Hepatocyte (in vitro differentiated cells): ENCODE data around the gene ZNF423. TPM values are rescaled to one million over a fixed set of nuclear protein-coding genes. Genes with fewer than 3 reads are reported as not detected.

Experiments used
- DNase-seq: peaks from one replicate; pipeline ENCODE4 v3.0.0-alpha.2; 2016; ENCODE audit warnings: low spot score
- H2AFZ ChIP-seq: fragments of 200-600 bp; sonication (generic); 2 replicates; pipeline ENCODE4 v1.6.0; 2016; ENCODE audit warnings: antibody characterized with exemption, mild to moderate bottlenecking
- H3K27ac ChIP-seq: fragments of 200-600 bp; sonication (generic); 2 replicates; pipeline ENCODE4 v1.5.1; 2016; ENCODE audit warnings: mild to moderate bottlenecking
- H3K27me3 ChIP-seq: fragments of 200-600 bp; sonication (generic); 2 replicates; pipeline ENCODE4 v1.6.1; 2016
- H3K36me3 ChIP-seq: fragments of 200-600 bp; sonication (generic); replicated peaks from 2 replicates; pipeline ENCODE4 v1.5.1; 2016; ENCODE audit warnings: low read depth; ENCODE audit not compliant: insufficient read depth
- H3K4me1 ChIP-seq: fragments of 200-600 bp; sonication (generic); 2 replicates; pipeline ENCODE4 v1.5.1; 2016; ENCODE audit warnings: mild to moderate bottlenecking, moderate library complexity; ENCODE audit not compliant: insufficient read depth
- H3K4me2 ChIP-seq: fragments of 200-600 bp; sonication (generic); 2 replicates; pipeline ENCODE4 v1.6.0; 2016
- H3K4me3 ChIP-seq: fragments of 200-600 bp; sonication (generic); 2 replicates; pipeline ENCODE4 v1.5.1; 2016; ENCODE audit warnings: mild to moderate bottlenecking
- H3K79me2 ChIP-seq: fragments of 200-600 bp; sonication (generic); 2 replicates; pipeline ENCODE4 v1.6.0; 2017; ENCODE audit warnings: mild to moderate bottlenecking
- H3K9me2 ChIP-seq: fragments of 200-600 bp; sonication (generic); replicated peaks from 2 replicates; pipeline ENCODE4 v1.6.0; 2017; ENCODE audit warnings: mild to moderate bottlenecking; ENCODE audit not compliant: insufficient read depth
- H3K9me3 ChIP-seq: fragments of 200-600 bp; sonication (generic); 2 replicates; pipeline ENCODE4 v1.5.1; 2016; ENCODE audit warnings: low read depth, mild to moderate bottlenecking
- H4K20me1 ChIP-seq: fragments of 200-600 bp; sonication (generic); 2 replicates; pipeline ENCODE4 v1.6.0; 2016; ENCODE audit warnings: mild to moderate bottlenecking; ENCODE audit not compliant: insufficient read depth, poor library complexity, severe bottlenecking
- CTCF ChIP-seq: fragments of 200-600 bp; sonication (generic); IDR thresholded peaks from 2 replicates; pipeline ENCODE4 v1.5.1; 2016; ENCODE audit warnings: antibody characterized with exemption, mild to moderate bottlenecking; ENCODE audit not compliant: poor library complexity
- EZH2 ChIP-seq: fragments of 200-600 bp; sonication (generic); IDR thresholded peaks from 2 replicates; pipeline ENCODE4 v1.6.1; 2016; ENCODE audit warnings: antibody characterized with exemption, mild to moderate bottlenecking, borderline replicate concordance
- EZH2phosphoT487 ChIP-seq: fragments of 200-600 bp; sonication (generic); IDR thresholded peaks from one replicate; pipeline ENCODE4 v1.6.1; 2018; ENCODE audit warnings: antibody characterized with exemption, mild to moderate bottlenecking, low read depth, moderate library complexity; ENCODE audit not compliant: unreplicated experiment, severe bottlenecking
- WGBS: methylation state at CpG from one replicate; pipeline ENCODE4 v1.1.6; 2016; ENCODE audit warnings: low lambda C conversion rate; ENCODE audit errors: missing lambda C conversion rate; 5-methylcytosine and 5-hydroxymethylcytosine counted together
- polyA plus RNA-seq: library from polyadenylated mRNA; unstranded; fragments of >200 nt; fragmentation: Nextera tagmentation; extraction: Ambion mirVana; gene quantifications from 2 replicates; pipeline ENCODE4 v1.2.1, GENCODE V29; 2016
- total RNA-seq: library from RNA; depleted of rRNA; stranded (reverse); fragments of >200 nt; gene quantifications from 2 replicates; pipeline ENCODE4 v1.2.3, GENCODE V29; 2014

ZNF423 gene
- total and polyA plus RNA-seq, 2 experiments from 2014 or later = 9.6 to 11.8 TPM

DNA sequence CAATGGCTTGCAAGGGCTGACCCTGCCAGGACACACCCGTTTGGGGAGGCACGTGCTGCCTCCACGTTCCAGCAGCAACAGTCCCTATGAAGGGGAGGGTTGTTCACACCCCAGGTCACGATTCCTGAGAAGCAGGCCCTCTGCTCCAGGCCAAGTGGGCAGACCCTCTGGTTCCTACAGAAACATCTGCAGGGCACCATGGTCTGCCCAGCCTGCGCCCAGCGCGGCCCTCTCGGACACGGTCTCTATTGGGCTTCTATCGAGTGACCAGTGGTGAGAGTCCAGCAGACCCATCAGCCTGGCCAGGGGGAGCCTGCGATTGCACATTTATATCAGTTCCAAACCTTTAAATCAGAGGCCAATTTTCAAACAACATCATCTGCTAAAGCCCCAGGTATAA, 128.3 kb downstream of the ZNF423 start:
- Histone ChIP-seq H3K4me1 (no peaks in the 10 kb centered on the region), H3K27me3 (no peaks in the 10 kb centered on the region), H3K27ac (no peak overlapping the region), H3K9me3 (no peaks in the 10 kb centered on the region), H2AFZ (no peak overlapping the region), H3K9me2 (no peaks in the 10 kb centered on the region), H3K4me2 (no peak overlapping the region), H3K79me2 (no peaks in the 10 kb centered on the region), H3K36me3 (no peaks in the 10 kb centered on the region), H4K20me1 (no peaks in the 10 kb centered on the region), H3K4me3 (no peak overlapping the region)
- no peak for DNase-seq
- 93% methylated on average over 11 of the region's 11 CpGs for WGBS
- TF ChIP-seq EZH2 (no peak), EZH2phosphoT487 (no peak)

DNA sequence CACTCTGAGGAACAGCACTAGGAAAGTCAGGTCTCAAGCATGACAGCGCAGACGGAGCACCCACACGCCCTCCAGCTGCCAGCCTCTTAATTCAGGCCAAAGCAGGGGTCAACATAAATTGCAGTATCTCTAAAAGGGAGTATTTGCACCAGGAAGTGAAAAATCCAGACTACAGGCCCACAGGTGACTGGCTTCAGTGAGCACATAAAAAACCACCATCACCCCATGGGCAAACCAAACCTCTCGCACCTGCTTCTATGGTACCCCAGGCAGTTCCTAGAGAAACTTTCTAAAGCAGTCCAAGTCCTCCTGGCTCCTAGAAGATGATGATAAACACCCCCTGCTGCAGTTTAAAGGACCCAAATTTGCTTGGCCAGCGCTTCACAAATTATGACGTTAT, 129.8 kb downstream of the ZNF423 start:
- no peak for DNase-seq
- no peaks in the 10 kb centered on the region for H3K9me3 ChIP-seq
- H3K27me3 ChIP-seq = no peaks in the 10 kb centered on the region
- no peak overlapping the region for H3K27ac ChIP-seq
- no peak for TF ChIP-seq CTCF
- no peak for TF ChIP-seq EZH2phosphoT487
- no peak for TF ChIP-seq EZH2
- H2AFZ ChIP-seq = no peak overlapping the region
- H3K4me2 ChIP-seq = no peak overlapping the region
- no peaks in the 10 kb centered on the region for H3K9me2 ChIP-seq
- H4K20me1 ChIP-seq = no peaks in the 10 kb centered on the region
- H3K4me1 ChIP-seq = no peaks in the 10 kb centered on the region
- no peaks in the 10 kb centered on the region for H3K36me3 ChIP-seq
- no peaks in the 10 kb centered on the region for H3K79me2 ChIP-seq
- 94% methylated on average over 6 of the region's 6 CpGs for WGBS
- H3K4me3 ChIP-seq = no peak overlapping the region

DNA sequence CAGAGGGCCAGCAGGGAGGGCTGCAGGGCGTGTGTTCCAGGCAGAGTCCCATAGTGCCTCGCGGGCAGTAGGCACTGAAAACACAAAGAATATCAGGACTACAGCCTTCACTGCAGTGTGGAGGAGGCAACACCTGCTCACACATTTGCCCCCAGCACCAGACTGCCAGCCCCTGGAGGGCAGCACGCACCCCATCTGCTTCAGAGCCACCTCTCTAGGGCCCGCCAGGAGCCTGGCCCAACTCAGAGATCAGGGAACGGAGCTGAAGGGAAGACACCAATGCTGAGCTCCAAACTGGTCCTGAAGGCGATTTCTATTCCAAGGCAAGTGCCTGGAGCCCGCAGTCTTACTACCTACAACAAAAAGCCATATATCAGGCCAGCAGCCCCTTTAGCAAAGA, 130.3 kb downstream of the ZNF423 start:
- Histone ChIP-seq H3K4me2 (no peak overlapping the region), H3K36me3 (no peaks in the 10 kb centered on the region), H3K4me1 (no peaks in the 10 kb centered on the region), H2AFZ (no peak overlapping the region), H4K20me1 (no peaks in the 10 kb centered on the region), H3K9me2 (no peaks in the 10 kb centered on the region), H3K9me3 (no peaks in the 10 kb centered on the region), H3K4me3 (no peak overlapping the region), H3K27ac (no peak overlapping the region), H3K27me3 (no peaks in the 10 kb centered on the region), H3K79me2 (no peaks in the 10 kb centered on the region)
- WGBS = 94% methylated on average over 8 of the region's 8 CpGs
- no peak for DNase-seq
- TF ChIP-seq EZH2 (no peak), CTCF (no peak), EZH2phosphoT487 (no peak)

DNA sequence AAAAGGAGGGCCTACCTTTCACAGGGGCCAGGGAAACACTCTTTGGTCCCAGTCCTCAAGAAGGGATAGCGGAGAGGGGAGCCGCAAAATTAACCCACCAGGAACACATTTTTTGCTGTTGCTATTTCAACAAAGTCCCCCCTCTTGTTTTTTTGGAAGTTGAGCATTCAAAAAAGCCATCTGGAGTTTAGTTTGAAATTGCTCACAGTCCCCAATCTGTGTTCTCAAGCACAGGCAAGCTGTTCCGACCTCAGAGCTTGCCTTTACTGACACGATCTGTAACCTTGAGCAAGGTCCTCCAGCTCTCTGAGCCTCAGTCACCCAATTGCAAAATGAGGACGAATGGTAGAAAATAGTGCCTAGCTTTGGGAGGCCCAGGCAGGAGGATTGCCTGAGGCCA, 131.1 kb downstream of the ZNF423 start:
- H3K4me1 ChIP-seq = no peaks in the 10 kb centered on the region
- no peak overlapping the region for H3K4me3 ChIP-seq
- H4K20me1 ChIP-seq = no peaks in the 10 kb centered on the region
- TF ChIP-seq CTCF (no peak), EZH2 (no peak), EZH2phosphoT487 (no peak)
- H3K4me2 ChIP-seq = no peak overlapping the region
- H3K36me3 ChIP-seq = no peaks in the 10 kb centered on the region
- no peaks in the 10 kb centered on the region for H3K79me2 ChIP-seq
- no peak overlapping the region for H3K27ac ChIP-seq
- no peak overlapping the region for H2AFZ ChIP-seq
- H3K27me3 ChIP-seq = no peaks in the 10 kb centered on the region
- DNase-seq = no peak
- no peaks in the 10 kb centered on the region for H3K9me2 ChIP-seq
- WGBS = 89% methylated on average over 5 of the region's 5 CpGs
- no peaks in the 10 kb centered on the region for H3K9me3 ChIP-seq
